ENCODE measurements around the gene FHDC1.

The FHDC1 gene

GRCh38 chr4:152961773-152962115, 25.6 kb downstream of the FHDC1 start:
- H3K36me3 ChIP-seq (ENCODE audit: low read length): no peaks in the 10 kb centered on the region

GRCh38 chr4:152962150-152962549, 26.0 kb downstream of the FHDC1 start:
- Histone ChIP-seq H3K9me2 (replicated peaks; ENCODE audit: insufficient read depth, low read length) (no peaks in the 10 kb centered on the region), H3K36me3 (ENCODE audit: low read length) (no peaks in the 10 kb centered on the region), H3K27ac (ENCODE audit: low read depth, low read length) (no peak overlapping the region), H4K20me1 (ENCODE audit: low read depth, low read length) (no peaks in the 10 kb centered on the region), H3K9ac (ENCODE audit: low read length) (no peak overlapping the region), H3K79me2 (ENCODE audit: insufficient read depth, low read length) (no peaks in the 10 kb centered on the region), H3K4me2 (ENCODE audit: low read depth, low read length, poor library complexity, severe bottlenecking) (no peak overlapping the region), H2AFZ (ENCODE audit: low read depth, low read length, severe bottlenecking) (no peak overlapping the region), H3K27me3 (ENCODE audit: low read length) (no peaks in the 10 kb centered on the region), H3K9me3 (ENCODE audit: insufficient read depth, low read length) (no peaks in the 10 kb centered on the region), H3F3A (ENCODE audit: insufficient read depth) (no peaks in the 10 kb centered on the region), H3K4me3 (ENCODE audit: insufficient read depth, low read length, poor library complexity, severe bottlenecking) (no peak overlapping the region)
- TF ChIP-seq EZH2phosphoT487 (conservative IDR thresholded peaks at IDR 0.05; ENCODE audit: low read length): no peak
- TF ChIP-seq CTCF (IDR thresholded peaks at IDR 0.05; ENCODE audit: insufficient read depth, low read length, poor library complexity, severe bottlenecking): no peak

More at GRCh38 chr4:152961773-152962115, 25.6 kb downstream of the FHDC1 start:
- Histone ChIP-seq H2AFZ (ENCODE audit: low read depth, low read length, severe bottlenecking) (no peak overlapping the region), H3F3A (ENCODE audit: insufficient read depth) (no peaks in the 10 kb centered on the region), H3K4me3 (ENCODE audit: insufficient read depth, low read length, poor library complexity, severe bottlenecking) (no peak overlapping the region), H3K9me3 (ENCODE audit: insufficient read depth, low read length) (no peaks in the 10 kb centered on the region), H3K27me3 (ENCODE audit: low read length) (no peaks in the 10 kb centered on the region), H3K9me2 (replicated peaks; ENCODE audit: insufficient read depth, low read length) (no peaks in the 10 kb centered on the region), H3K27ac (ENCODE audit: low read depth, low read length) (no peak overlapping the region), H4K20me1 (ENCODE audit: low read depth, low read length) (no peaks in the 10 kb centered on the region), H3K9ac (ENCODE audit: low read length) (no peak overlapping the region), H3K79me2 (ENCODE audit: insufficient read depth, low read length) (no peaks in the 10 kb centered on the region), H3K4me2 (ENCODE audit: low read depth, low read length, poor library complexity, severe bottlenecking) (no peak overlapping the region)
- no peak for TF ChIP-seq EZH2phosphoT487 (conservative IDR thresholded peaks at IDR 0.05; ENCODE audit: low read length)

GRCh38 chr4:152964335-152964734, 28.2 kb downstream of the FHDC1 start:
- no peaks in the 10 kb centered on the region for H3K9me3 ChIP-seq (ENCODE audit: insufficient read depth, low read length)
- no peaks in the 10 kb centered on the region for H3K27me3 ChIP-seq (ENCODE audit: low read length)
- no peaks in the 10 kb centered on the region for H3K36me3 ChIP-seq (ENCODE audit: low read length)
- TF ChIP-seq EZH2phosphoT487 (conservative IDR thresholded peaks at IDR 0.05; ENCODE audit: low read length): no peak
- no peak for TF ChIP-seq CTCF (IDR thresholded peaks at IDR 0.05; ENCODE audit: insufficient read depth, low read length, poor library complexity, severe bottlenecking)
- H3K79me2 ChIP-seq (ENCODE audit: insufficient read depth, low read length): no peaks in the 10 kb centered on the region
- no peak overlapping the region for H3K4me2 ChIP-seq (ENCODE audit: low read depth, low read length, poor library complexity, severe bottlenecking)
- H3K27ac ChIP-seq (ENCODE audit: low read depth, low read length): no peak overlapping the region
- H3K4me3 ChIP-seq (ENCODE audit: insufficient read depth, low read length, poor library complexity, severe bottlenecking): no peak overlapping the region
- H2AFZ ChIP-seq (ENCODE audit: low read depth, low read length, severe bottlenecking): no peak overlapping the region
- H3K9me2 ChIP-seq (replicated peaks; ENCODE audit: insufficient read depth, low read length): no peaks in the 10 kb centered on the region
- no peak overlapping the region for H3K9ac ChIP-seq (ENCODE audit: low read length)
- no peaks in the 10 kb centered on the region for H3F3A ChIP-seq (ENCODE audit: insufficient read depth)
- H4K20me1 ChIP-seq (ENCODE audit: low read depth, low read length): no peaks in the 10 kb centered on the region

GRCh38 chr4:152965611-152966010, 29.5 kb downstream of the FHDC1 start:
- no peak overlapping the region for H3K4me3 ChIP-seq (ENCODE audit: insufficient read depth, low read length, poor library complexity, severe bottlenecking)
- no peak overlapping the region for H3K4me2 ChIP-seq (ENCODE audit: low read depth, low read length, poor library complexity, severe bottlenecking)
- H3K36me3 ChIP-seq (ENCODE audit: low read length): no peaks in the 10 kb centered on the region
- no peaks in the 10 kb centered on the region for H3K9me3 ChIP-seq (ENCODE audit: insufficient read depth, low read length)
- no peak for TF ChIP-seq CTCF (IDR thresholded peaks at IDR 0.05; ENCODE audit: insufficient read depth, low read length, poor library complexity, severe bottlenecking)
- TF ChIP-seq EZH2phosphoT487 (conservative IDR thresholded peaks at IDR 0.05; ENCODE audit: low read length): no peak
- no peaks in the 10 kb centered on the region for H3K79me2 ChIP-seq (ENCODE audit: insufficient read depth, low read length)
- no peak overlapping the region for H3K9ac ChIP-seq (ENCODE audit: low read length)
- no peaks in the 10 kb centered on the region for H4K20me1 ChIP-seq (ENCODE audit: low read depth, low read length)
- no peaks in the 10 kb centered on the region for H3F3A ChIP-seq (ENCODE audit: insufficient read depth)
- no peak overlapping the region for H2AFZ ChIP-seq (ENCODE audit: low read depth, low read length, severe bottlenecking)
- H3K27me3 ChIP-seq (ENCODE audit: low read length): no peaks in the 10 kb centered on the region
- H3K27ac ChIP-seq (ENCODE audit: low read depth, low read length): no peak overlapping the region
- no peaks in the 10 kb centered on the region for H3K9me2 ChIP-seq (replicated peaks; ENCODE audit: insufficient read depth, low read length)
